OCI-LY1 (cell line): ENCODE measurements around the gene CSMD2.

ENCODE experiments used
- EZH2 ChIP-seq: fragments of 200-600 bp; sonication (generic), shearing (Covaris generic); IDR thresholded peaks from 2 replicates; pipeline ENCODE4 v1.8.0; 2017; ENCODE audit warnings: borderline replicate concordance, mixed run types, mild to moderate bottlenecking, antibody characterized with exemption, low read length, moderate library complexity, mixed read lengths
- TF ChIP-seq, protein P1 (sequence below): fragments of 200-600 bp; sonication (generic), shearing (Covaris generic); IDR thresholded peaks from 2 replicates; pipeline ENCODE4 v1.5.1; 2017; ENCODE audit warnings: mild to moderate bottlenecking, antibody characterized with exemption, low read length, moderate library complexity, mixed read lengths

DNA sequence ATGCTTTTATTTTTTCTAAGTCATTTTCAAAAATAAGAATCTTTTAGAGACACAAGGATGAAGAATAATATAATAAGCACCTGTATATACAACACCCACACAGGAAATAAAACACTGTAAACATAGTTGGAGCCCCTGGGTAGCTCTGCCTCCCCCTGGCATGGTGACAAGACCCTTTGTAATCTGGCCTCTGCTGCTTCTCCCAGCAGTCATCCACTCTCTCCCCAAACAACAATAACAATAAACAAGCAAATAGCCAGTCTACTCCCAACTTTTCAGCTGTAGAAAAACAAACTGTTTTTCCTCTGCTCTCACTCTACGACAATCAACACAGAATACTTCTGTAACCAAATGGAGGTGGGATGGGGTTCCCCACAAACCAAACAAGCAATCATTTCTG, 110.1 kb downstream of the CSMD2 start:
- TF ChIP-seq, protein P1, sequence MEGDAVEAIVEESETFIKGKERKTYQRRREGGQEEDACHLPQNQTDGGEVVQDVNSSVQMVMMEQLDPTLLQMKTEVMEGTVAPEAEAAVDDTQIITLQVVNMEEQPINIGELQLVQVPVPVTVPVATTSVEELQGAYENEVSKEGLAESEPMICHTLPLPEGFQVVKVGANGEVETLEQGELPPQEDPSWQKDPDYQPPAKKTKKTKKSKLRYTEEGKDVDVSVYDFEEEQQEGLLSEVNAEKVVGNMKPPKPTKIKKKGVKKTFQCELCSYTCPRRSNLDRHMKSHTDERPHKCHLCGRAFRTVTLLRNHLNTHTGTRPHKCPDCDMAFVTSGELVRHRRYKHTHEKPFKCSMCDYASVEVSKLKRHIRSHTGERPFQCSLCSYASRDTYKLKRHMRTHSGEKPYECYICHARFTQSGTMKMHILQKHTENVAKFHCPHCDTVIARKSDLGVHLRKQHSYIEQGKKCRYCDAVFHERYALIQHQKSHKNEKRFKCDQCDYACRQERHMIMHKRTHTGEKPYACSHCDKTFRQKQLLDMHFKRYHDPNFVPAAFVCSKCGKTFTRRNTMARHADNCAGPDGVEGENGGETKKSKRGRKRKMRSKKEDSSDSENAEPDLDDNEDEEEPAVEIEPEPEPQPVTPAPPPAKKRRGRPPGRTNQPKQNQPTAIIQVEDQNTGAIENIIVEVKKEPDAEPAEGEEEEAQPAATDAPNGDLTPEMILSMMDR, result no peak
- TF ChIP-seq EZH2, result no peak
